ENCODE measurements around the gene GGT7. TPM values are rescaled to one million over a fixed set of nuclear protein-coding genes. Genes with fewer than 3 reads are reported as not detected.
"Not testable (repeated sequence)": the region's sequence is repeated elsewhere in the genome, so short reads cannot be mapped to it uniquely, and the experiment has no call there.

Gene GGT7
- total RNA-seq, 2 donors from 2014 or later: 7.3 to 10.3 TPM

DNA sequence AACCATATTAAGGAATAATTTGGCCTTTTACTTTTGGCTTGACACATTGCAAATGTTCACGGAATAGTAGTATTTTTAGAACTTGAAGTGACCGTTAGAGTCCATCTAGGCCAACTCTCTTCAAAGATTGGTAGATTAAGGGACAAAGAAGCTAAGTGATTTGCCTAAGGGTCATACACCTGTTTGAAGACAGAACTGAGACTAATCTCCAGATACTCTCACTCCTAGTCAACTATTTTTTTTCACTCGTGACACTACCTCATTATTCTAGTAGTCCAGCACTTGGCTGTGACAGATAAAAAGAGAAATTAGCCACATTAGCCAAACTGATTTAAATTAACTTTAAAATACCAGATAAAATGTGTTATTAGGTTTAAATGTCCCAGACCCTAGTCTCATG is 14.4 kb upstream of the GGT7 start:
- Histone ChIP-seq H3K27ac (peak overlapping the region in 1 of 2 donors; percentile 53), H3K36me3 (peaks cover 32% of the 10 kb centered on the region), H3K4me3 (no peak overlapping the region), H3K9me3 (no peaks in the 10 kb centered on the region), H3K27me3 (no peaks in the 10 kb centered on the region), H3K4me1 (no peaks in the 10 kb centered on the region)
- TF ChIP-seq, protein P1, sequence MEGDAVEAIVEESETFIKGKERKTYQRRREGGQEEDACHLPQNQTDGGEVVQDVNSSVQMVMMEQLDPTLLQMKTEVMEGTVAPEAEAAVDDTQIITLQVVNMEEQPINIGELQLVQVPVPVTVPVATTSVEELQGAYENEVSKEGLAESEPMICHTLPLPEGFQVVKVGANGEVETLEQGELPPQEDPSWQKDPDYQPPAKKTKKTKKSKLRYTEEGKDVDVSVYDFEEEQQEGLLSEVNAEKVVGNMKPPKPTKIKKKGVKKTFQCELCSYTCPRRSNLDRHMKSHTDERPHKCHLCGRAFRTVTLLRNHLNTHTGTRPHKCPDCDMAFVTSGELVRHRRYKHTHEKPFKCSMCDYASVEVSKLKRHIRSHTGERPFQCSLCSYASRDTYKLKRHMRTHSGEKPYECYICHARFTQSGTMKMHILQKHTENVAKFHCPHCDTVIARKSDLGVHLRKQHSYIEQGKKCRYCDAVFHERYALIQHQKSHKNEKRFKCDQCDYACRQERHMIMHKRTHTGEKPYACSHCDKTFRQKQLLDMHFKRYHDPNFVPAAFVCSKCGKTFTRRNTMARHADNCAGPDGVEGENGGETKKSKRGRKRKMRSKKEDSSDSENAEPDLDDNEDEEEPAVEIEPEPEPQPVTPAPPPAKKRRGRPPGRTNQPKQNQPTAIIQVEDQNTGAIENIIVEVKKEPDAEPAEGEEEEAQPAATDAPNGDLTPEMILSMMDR (IDR thresholded peaks at IDR 0.05): no peak
- DNase-seq (ENCODE audit: low spot score): no peak

DNA sequence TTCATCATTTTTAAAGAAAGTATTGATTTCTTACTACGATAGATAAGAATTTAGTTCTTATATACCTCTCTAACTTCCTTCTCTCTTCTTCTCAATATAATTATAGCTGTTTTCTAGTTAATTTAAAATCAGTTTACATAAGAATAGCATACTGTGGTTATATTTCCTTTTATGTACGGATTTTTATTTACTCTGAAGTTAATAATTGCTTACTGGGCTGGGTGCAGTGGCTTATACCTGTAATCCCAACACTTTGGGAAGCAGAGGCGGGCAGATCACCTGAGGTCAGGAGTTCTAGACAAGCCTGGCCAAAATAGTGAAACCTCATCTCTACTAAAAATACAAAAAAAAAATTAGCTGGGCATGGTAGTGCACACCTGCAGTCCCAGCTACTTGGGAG is 13.5 kb upstream of the GGT7 start:
- TF ChIP-seq, protein P1 (IDR thresholded peaks at IDR 0.05): no peak
- H3K27me3 ChIP-seq: no peaks in the 10 kb centered on the region
- DNase-seq (ENCODE audit: low spot score): no peak
- H3K4me3 ChIP-seq: no peak overlapping the region
- no peaks in the 10 kb centered on the region for H3K9me3 ChIP-seq
- no peaks in the 10 kb centered on the region for H3K4me1 ChIP-seq
- no peak overlapping the region for H3K27ac ChIP-seq
- H3K36me3 ChIP-seq: peaks cover 32% of the 10 kb centered on the region

DNA sequence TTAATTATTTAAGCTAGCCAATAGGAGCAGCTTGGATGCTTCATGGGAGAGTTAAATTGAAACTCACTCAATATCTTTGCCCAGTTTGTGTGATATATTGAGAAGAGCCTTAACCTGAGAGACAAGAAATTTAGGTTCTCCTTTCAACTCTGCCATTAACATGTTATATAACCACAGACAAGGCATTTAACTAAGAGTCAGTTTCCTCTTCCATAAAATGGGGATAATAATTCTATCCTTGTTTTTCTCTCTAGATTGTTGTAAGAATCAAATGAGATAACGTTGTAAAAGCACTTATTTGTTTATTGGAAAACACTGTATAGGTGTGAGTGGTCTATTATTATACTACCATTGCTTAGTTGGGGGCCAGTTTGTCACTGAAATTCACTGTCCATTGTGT is 11.6 kb upstream of the GGT7 start:
- TF ChIP-seq, protein P1 (IDR thresholded peaks at IDR 0.05): no peak
- H3K36me3 ChIP-seq: peaks cover 32% of the 10 kb centered on the region
- no peaks in the 10 kb centered on the region for H3K27me3 ChIP-seq
- no peak overlapping the region for H3K4me3 ChIP-seq
- H3K4me1 ChIP-seq: peaks cover 0 to 8% of the 10 kb centered on the region in 2 donors
- no peak overlapping the region for H3K27ac ChIP-seq
- H3K9me3 ChIP-seq: no peaks in the 10 kb centered on the region
- no peak for DNase-seq (ENCODE audit: low spot score)

DNA sequence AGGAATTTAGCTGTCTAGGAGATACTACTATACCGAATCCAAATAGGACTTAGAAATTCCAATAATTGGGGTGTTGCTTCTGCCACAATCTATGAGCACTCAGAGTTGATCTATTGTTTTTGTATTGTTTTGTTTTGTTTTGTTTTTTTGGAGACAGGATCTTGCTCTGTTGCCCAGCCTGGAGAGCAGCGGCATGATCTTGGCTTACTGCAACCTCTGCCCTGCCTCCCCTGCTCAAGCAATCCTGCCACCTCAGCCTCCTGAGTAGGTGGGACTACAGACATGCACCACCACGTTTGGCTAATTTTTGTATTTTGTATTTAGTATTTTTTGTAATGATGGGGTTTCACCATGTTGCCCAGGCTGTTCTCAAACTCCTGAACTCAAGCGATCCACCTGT is 11.2 kb upstream of the GGT7 start:
- Histone ChIP-seq H3K9me3 (no peaks in the 10 kb centered on the region), H3K4me1 (peaks cover 0 to 8% of the 10 kb centered on the region in 2 donors), H3K27ac (no peak overlapping the region), H3K4me3 (no peak overlapping the region), H3K36me3 (peaks cover 32% of the 10 kb centered on the region), H3K27me3 (no peaks in the 10 kb centered on the region)
- TF ChIP-seq, protein P1 (IDR thresholded peaks at IDR 0.05): no peak
- DNase-seq (ENCODE audit: low spot score): no peak

DNA sequence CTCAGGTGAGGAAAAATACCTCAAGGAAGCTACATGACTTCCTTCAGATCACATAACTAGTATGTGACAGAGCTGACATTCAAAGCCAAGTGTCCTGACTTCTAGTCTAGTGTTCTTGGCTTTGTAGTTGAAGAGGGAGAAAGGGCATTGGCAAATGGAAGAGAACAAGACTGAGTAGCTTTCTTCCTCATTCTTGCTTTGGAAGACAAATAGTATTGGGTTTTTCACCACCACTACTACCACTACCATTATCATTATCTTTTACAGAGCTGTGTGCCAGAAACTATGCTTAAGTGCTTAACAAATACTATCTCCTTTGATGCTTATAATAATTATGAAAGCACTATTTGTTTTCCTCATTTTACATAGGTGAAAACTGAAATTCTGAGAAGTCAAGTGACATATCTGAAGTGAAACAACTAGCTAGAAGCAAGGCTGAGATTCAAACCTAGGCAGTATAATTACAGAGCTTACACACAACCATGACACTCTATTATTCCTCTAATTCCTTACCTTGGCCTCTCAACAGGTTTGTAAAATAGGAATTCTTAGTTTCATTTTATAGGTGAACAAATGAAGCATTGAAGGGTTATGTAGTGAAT is 10.5 kb upstream of the GGT7 start:
- H3K27me3 ChIP-seq: no peaks in the 10 kb centered on the region
- no peak for DNase-seq (ENCODE audit: low spot score)
- TF ChIP-seq, protein P1 (IDR thresholded peaks at IDR 0.05): no peak
- no peaks in the 10 kb centered on the region for H3K9me3 ChIP-seq
- no peak overlapping the region for H3K4me3 ChIP-seq
- peaks cover 0 to 9% of the 10 kb centered on the region in 2 donors for H3K4me1 ChIP-seq
- no peak overlapping the region for H3K27ac ChIP-seq
- peaks cover 32% of the 10 kb centered on the region for H3K36me3 ChIP-seq

DNA sequence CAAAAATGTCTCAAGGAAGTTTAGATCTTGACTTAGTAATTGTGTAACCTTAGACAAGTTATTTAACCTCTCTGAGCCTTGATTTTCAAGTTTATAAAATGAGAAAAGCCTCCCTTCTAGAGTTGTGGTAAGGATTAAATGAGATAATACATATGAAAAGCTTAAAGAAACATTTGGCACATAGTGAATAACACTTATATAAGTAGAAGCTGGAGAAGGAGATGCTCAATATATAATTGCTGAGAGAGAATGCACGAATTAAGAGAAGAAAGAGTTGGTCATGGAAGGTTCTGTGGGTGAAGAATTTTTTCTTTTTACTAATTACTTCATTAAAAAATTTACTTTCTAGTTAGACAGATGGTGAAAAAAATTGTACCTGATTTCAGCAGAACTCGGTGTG is 9.0 kb upstream of the GGT7 start:
- H3K27ac ChIP-seq: no peak overlapping the region

DNA sequence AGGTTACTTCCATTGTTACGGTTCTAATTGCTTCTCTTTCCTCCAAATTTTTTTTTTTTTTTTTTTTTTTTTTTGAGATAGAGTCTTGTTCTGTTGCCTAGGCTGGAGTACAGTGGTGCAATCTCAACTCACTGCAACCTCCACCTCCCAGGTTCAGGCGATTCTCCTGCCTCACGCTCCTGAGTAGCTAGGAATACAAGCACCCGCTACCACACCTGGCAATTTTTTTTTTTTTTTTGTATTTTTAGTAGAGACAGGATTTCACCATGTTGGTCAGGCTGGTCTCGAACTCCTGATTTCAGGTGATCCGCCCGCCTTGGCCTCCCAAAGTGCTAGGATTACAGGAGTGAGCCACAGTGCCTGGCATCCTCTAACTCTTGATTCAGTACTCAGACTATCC is 8.3 kb upstream of the GGT7 start:
- not testable (repeated sequence) for H3K27me3 ChIP-seq; DNase-seq (ENCODE audit: low spot score); H3K27ac ChIP-seq; H3K9me3 ChIP-seq; H3K4me3 ChIP-seq
- H3K4me1 ChIP-seq: peaks cover 0 to 20% of the 10 kb centered on the region in 2 donors
- peaks cover 27% of the 10 kb centered on the region for H3K36me3 ChIP-seq

More for the DNA sequence above, 9.0 kb upstream of the GGT7 start:
- Histone ChIP-seq H3K4me3 (no peak overlapping the region), H3K36me3 (peaks cover 30% of the 10 kb centered on the region), H3K4me1 (peaks cover 0 to 20% of the 10 kb centered on the region in 2 donors), H3K27me3 (no peaks in the 10 kb centered on the region), H3K9me3 (no peaks in the 10 kb centered on the region)
- TF ChIP-seq, protein P1 (IDR thresholded peaks at IDR 0.05): no peak
- DNase-seq (ENCODE audit: low spot score): no peak
